ENCODE data around the gene ARG1. TPM values are rescaled to one million over a fixed set of nuclear protein-coding genes. Genes with fewer than 3 reads are reported as not detected.

The ARG1 gene
- total RNA-seq, 1 donor from 2014 or later: not detected

DNA sequence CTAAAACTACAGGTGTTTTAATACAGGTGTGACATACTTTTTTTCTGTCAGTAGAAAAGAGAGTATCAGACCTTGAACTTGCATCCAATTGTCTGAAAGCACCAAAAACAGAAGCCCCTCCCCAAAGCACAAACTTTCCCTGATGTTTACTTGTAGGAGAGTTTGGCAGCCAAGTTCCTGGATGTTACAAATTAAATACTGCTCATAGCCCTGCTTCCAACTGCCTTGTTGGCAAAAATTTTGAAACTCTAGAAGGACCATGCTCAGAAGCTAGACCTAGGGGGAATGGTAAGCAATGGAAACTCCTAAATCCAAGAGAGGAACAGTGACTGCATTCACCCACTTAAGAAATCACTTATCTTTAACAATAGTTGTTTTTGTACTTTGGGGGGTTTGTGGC is 17.0 kb upstream of the ARG1 start:
- no peak overlapping the region for H3K27ac Mint-ChIP-seq
- no peaks in the 10 kb centered on the region for H3K4me1 Mint-ChIP-seq
- no peaks in the 10 kb centered on the region for H3K36me3 Mint-ChIP-seq
- H3K4me3 Mint-ChIP-seq: no peak overlapping the region
- no peaks in the 10 kb centered on the region for H3K27me3 Mint-ChIP-seq (ENCODE audit: low read depth)
- TF ChIP-seq, protein P1, sequence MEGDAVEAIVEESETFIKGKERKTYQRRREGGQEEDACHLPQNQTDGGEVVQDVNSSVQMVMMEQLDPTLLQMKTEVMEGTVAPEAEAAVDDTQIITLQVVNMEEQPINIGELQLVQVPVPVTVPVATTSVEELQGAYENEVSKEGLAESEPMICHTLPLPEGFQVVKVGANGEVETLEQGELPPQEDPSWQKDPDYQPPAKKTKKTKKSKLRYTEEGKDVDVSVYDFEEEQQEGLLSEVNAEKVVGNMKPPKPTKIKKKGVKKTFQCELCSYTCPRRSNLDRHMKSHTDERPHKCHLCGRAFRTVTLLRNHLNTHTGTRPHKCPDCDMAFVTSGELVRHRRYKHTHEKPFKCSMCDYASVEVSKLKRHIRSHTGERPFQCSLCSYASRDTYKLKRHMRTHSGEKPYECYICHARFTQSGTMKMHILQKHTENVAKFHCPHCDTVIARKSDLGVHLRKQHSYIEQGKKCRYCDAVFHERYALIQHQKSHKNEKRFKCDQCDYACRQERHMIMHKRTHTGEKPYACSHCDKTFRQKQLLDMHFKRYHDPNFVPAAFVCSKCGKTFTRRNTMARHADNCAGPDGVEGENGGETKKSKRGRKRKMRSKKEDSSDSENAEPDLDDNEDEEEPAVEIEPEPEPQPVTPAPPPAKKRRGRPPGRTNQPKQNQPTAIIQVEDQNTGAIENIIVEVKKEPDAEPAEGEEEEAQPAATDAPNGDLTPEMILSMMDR (IDR thresholded peaks at IDR 0.05; ENCODE audit: unreplicated experiment): no peak
- DNase-seq (ENCODE audit: low spot score in 2 of 2, unreplicated experiment in 2 of 2): no peak
- peaks cover 11% of the 10 kb centered on the region for H3K9me3 Mint-ChIP-seq

GRCh38 chr6:131558922-131559321 is 14.1 kb upstream of the ARG1 start:
- Mint-ChIP-seq H3K27ac (no peak overlapping the region), H3K27me3 (ENCODE audit: low read depth) (no peaks in the 10 kb centered on the region), H3K4me1 (no peaks in the 10 kb centered on the region), H3K4me3 (no peak overlapping the region), H3K36me3 (no peaks in the 10 kb centered on the region), H3K9me3 (peaks cover 8% of the 10 kb centered on the region)
- TF ChIP-seq, protein P1 (IDR thresholded peaks at IDR 0.05; ENCODE audit: unreplicated experiment): no peak
- DNase-seq (ENCODE audit: low spot score in 2 of 2, unreplicated experiment in 2 of 2): no peak

DNA sequence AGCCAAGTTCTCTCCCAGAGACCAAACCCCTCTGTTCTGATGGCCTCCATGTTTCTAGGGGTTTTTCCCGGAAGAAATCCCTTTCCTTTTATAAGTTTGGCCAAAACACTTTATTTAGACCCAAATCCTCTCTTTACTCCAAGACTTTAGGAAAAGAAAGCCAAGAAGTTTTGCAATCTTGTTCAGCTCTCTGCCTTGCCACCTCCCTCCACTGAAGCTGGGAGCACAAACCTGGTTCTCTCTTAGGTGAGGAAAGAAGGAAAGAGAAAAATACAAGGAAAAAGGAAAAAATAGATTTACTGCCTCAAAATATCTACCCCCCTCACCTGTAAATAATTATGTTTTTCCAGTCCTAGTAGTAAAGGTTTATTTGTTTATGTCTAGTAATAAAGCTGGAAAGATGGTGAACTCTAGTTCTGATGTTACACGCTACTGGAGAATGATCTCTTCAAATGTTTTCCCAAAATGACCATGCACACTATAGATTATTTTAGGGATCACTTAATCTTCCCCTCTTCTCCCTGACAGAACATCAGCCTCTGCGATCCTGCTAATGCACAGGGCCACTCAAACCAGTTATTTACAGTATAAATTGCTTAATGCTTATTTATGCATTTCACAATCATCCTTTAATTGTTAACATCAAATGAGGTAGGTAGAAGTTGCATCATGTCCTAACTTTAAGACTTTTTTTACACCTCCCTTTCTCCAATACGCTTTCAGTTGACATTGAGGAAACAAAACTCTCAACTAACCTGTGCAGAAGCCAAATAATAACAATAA is 10.9 kb upstream of the ARG1 start:
- no peaks in the 10 kb centered on the region for H3K4me1 Mint-ChIP-seq
- H3K27ac Mint-ChIP-seq: no peak overlapping the region
- H3K4me3 Mint-ChIP-seq: no peak overlapping the region
- TF ChIP-seq, protein P1 (IDR thresholded peaks at IDR 0.05; ENCODE audit: unreplicated experiment): no peak
- peaks cover 3% of the 10 kb centered on the region for H3K36me3 Mint-ChIP-seq
- H3K9me3 Mint-ChIP-seq: peaks cover 23% of the 10 kb centered on the region
- H3K27me3 Mint-ChIP-seq (ENCODE audit: low read depth): no peaks in the 10 kb centered on the region
- no peak for DNase-seq (ENCODE audit: low spot score in 2 of 2, unreplicated experiment in 2 of 2)

DNA sequence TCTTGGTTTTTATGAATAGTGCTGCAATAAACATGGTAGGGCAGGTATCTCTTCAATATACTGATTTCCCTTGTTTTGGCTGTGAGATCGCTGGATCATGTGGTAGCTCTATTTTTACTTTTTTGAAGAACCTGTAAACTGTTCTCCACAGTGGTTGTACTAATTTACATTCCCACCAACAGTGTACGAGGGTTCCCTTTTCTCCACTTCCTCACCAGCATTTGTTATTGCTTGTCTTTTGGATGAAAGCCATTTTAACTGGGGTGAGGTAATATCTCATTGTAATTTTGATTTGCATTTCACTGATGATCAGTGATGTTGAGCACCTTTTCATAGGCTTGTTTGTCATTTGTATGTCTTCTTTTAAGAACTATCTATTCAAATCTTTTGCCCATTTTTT is 8.0 kb upstream of the ARG1 start:
- Mint-ChIP-seq H3K27ac (no peak overlapping the region), H3K4me3 (no peak overlapping the region), H3K9me3 (peaks cover 22% of the 10 kb centered on the region), H3K4me1 (no peaks in the 10 kb centered on the region), H3K27me3 (ENCODE audit: low read depth) (no peaks in the 10 kb centered on the region), H3K36me3 (peaks cover 3% of the 10 kb centered on the region)
- TF ChIP-seq, protein P1 (IDR thresholded peaks at IDR 0.05; ENCODE audit: unreplicated experiment): no peak
- no peak for DNase-seq (ENCODE audit: low spot score in 2 of 2, unreplicated experiment in 2 of 2)

DNA sequence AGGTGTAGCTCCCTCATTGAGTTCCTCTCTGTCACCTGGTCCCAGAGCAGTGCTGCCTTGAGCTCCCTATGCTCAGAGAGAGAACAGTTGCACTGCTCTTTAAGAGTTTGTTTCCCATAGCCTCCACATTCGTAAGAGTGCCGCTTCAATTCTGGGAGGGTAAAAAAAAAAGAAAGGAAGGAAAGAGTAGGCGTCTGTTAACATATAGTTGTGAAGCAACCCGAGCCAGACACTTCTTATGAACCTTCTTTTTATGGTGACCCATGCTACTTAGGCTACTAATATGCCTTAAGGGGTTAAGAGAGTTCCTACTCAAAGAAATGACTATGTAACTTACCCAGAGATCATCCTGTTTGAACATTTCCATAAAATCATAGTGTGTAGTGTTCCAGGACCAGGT is 4.3 kb upstream of the ARG1 start:
- H3K27ac Mint-ChIP-seq: no peak overlapping the region
- no peaks in the 10 kb centered on the region for H3K4me1 Mint-ChIP-seq
- DNase-seq (ENCODE audit: low spot score in 2 of 2, unreplicated experiment in 2 of 2): no peak
- peaks cover 11% of the 10 kb centered on the region for H3K36me3 Mint-ChIP-seq
- no peaks in the 10 kb centered on the region for H3K27me3 Mint-ChIP-seq (ENCODE audit: low read depth)
- H3K4me3 Mint-ChIP-seq: no peak overlapping the region
- H3K9me3 Mint-ChIP-seq: peaks cover 17% of the 10 kb centered on the region
- TF ChIP-seq, protein P1 (IDR thresholded peaks at IDR 0.05; ENCODE audit: unreplicated experiment): no peak
